CD14-positive monocyte (primary cell): ENCODE results near the gene CHST2. TPM values are rescaled to one million over a fixed set of nuclear protein-coding genes. Genes with fewer than 3 reads are reported as not detected.

ENCODE experiments used
- DNase-seq, 3 donors: peaks; one replicate each; pipeline ENCODE4 v3.0.0-alpha.2; 2011 to 2022
- H2AFZ ChIP-seq: 2 replicates; pipeline ENCODE4 v1.6.0; 2012; ENCODE audit warnings: mild to moderate bottlenecking, low read depth, low read length, inconsistent platforms; ENCODE audit not compliant: insufficient read depth, poor library complexity, severe bottlenecking
- H3K27ac ChIP-seq, 2 donors: 1 replicate in 1 of 2; 2 replicates in 1 of 2; pipeline ENCODE4 v1.5.1; 2012 to 2013; ENCODE audit warnings: low read length in 2 of 2, control low read depth in 1 of 2, inconsistent platforms in 1 of 2, low read depth in 1 of 2, mild to moderate bottlenecking in 1 of 2
- H3K27me3 ChIP-seq, 2 donors: one replicate each; pipeline versions ENCODE4 v1.6.0 to v1.6.1; 2011 to 2013; ENCODE audit warnings: low read length in 2 of 2; ENCODE audit not compliant: control insufficient read depth in 2 of 2, insufficient read depth in 2 of 2
- H3K36me3 ChIP-seq, 2 donors: replicated peaks in 1 of 2; 1 replicate in 1 of 2; 2 replicates in 1 of 2; pipeline versions ENCODE4 v1.5.1 to v1.6.1; 2012 to 2013; ENCODE audit warnings: low read length in 2 of 2, control low read depth in 1 of 2, inconsistent platforms in 1 of 2, mild to moderate bottlenecking in 1 of 2; ENCODE audit not compliant: insufficient read depth in 2 of 2, control insufficient read depth in 1 of 2
- H3K4me1 ChIP-seq, 2 donors: 1 replicate in 1 of 2; 2 replicates in 1 of 2; pipeline versions ENCODE4 v1.5.1 to v1.6.1; 2012 to 2013; ENCODE audit warnings: low read length in 2 of 2, control low read depth in 1 of 2, inconsistent platforms in 1 of 2, mild to moderate bottlenecking in 1 of 2, moderate library complexity in 1 of 2; ENCODE audit not compliant: insufficient read depth in 2 of 2, control insufficient read depth in 1 of 2
- H3K4me2 ChIP-seq: replicated peaks from 2 replicates; pipeline ENCODE3; 2012; ENCODE audit warnings: low read length, moderate library complexity, mild to moderate bottlenecking; ENCODE audit not compliant: poor library complexity, severe bottlenecking; ENCODE audit errors: extremely low read depth
- H3K4me3 ChIP-seq, 3 experiments: fragments of 200-600 bp in 1 of 3; sonication (generic) in 1 of 3; replicated peaks in 1 of 3; 1 replicate in 2 of 3; 2 replicates in 1 of 3; pipeline ENCODE4 v1.5.1; 2011 to 2013; ENCODE audit warnings: low read length in 3 of 3, mild to moderate bottlenecking in 3 of 3, control low read depth in 2 of 3, low read depth in 2 of 3, inconsistent platforms in 1 of 3, moderate library complexity in 1 of 3
- H3K79me2 ChIP-seq: 2 replicates; pipeline ENCODE4 v1.6.0; 2012; ENCODE audit warnings: mild to moderate bottlenecking, control low read depth, inconsistent platforms, low read length, moderate library complexity; ENCODE audit not compliant: insufficient read depth
- H3K9ac ChIP-seq: 2 replicates; pipeline ENCODE4 v1.6.0; 2017; ENCODE audit warnings: low read length, mild to moderate bottlenecking; ENCODE audit not compliant: insufficient read depth, poor library complexity, severe bottlenecking
- H3K9me3 ChIP-seq, 2 donors: replicated peaks in 1 of 2; 1 replicate in 1 of 2; 2 replicates in 1 of 2; pipeline versions ENCODE4 v1.5.1 to v1.6.1; 2012 to 2013; ENCODE audit warnings: low read length in 2 of 2, control low read depth in 1 of 2; ENCODE audit not compliant: control insufficient read depth in 1 of 2, insufficient read depth in 1 of 2
- H4K20me1 ChIP-seq: 2 replicates; pipeline ENCODE4 v1.6.0; 2012; ENCODE audit warnings: mild to moderate bottlenecking, low read length, control low read depth, moderate library complexity; ENCODE audit not compliant: insufficient read depth
- H3K27ac Mint-ChIP-seq, 7 donors: one replicate each; pipeline ENCODE4 v1.8.0; 2020; ENCODE audit warnings: mild to moderate bottlenecking in 7 of 7, mixed read lengths in 7 of 7, moderate library complexity in 6 of 7, inconsistent platforms in 2 of 7
- H3K27me3 Mint-ChIP-seq, 3 donors: one replicate each; pipeline ENCODE4 v1.8.0; 2021 to 2022; ENCODE audit warnings: low read depth in 3 of 3, mild to moderate bottlenecking in 3 of 3, mixed read lengths in 3 of 3, moderate library complexity in 3 of 3, inconsistent platforms in 1 of 3
- H3K36me3 Mint-ChIP-seq, 2 donors: one replicate each; pipeline ENCODE4 v1.8.0; 2020; ENCODE audit warnings: mixed read lengths in 2 of 2, inconsistent platforms in 1 of 2, mild to moderate bottlenecking in 1 of 2
- H3K4me1 Mint-ChIP-seq: one replicate; pipeline ENCODE4 v1.8.0; 2020; ENCODE audit warnings: mild to moderate bottlenecking, mixed read lengths
- H3K4me3 Mint-ChIP-seq, 2 donors: one replicate each; pipeline ENCODE4 v1.8.0; 2020; ENCODE audit warnings: mild to moderate bottlenecking in 2 of 2, mixed read lengths in 2 of 2, moderate library complexity in 1 of 2
- H3K9me3 Mint-ChIP-seq, 7 donors: one replicate each; pipeline ENCODE4 v1.8.0; 2020 to 2022; ENCODE audit warnings: mixed read lengths in 7 of 7, mild to moderate bottlenecking in 6 of 7, moderate library complexity in 6 of 7, inconsistent platforms in 2 of 7
- CTCF ChIP-seq: fragments of 200-600 bp; IDR thresholded peaks from one replicate; pipeline ENCODE4 v1.8.0; 2022; ENCODE audit warnings: antibody characterized with exemption, mild to moderate bottlenecking
- WGBS: methylation state at CpG from one replicate; pipeline ENCODE4 v1.1.5; 2013; ENCODE audit warnings: missing lambda C conversion rate; ENCODE audit not compliant: insufficient coverage; 5-methylcytosine and 5-hydroxymethylcytosine counted together
- intact Hi-C, 2 donors: fragments of 100-400 bp; cut with micrococcal nuclease; formaldehyde crosslinking; loops; one replicate each; pipeline versions ENCODE4 v1.15.0 to v1.15.1; 2023
- polyA plus RNA-seq, 3 donors: library from polyadenylated mRNA; depleted of rRNA in 1 of 3; unstranded in 2 of 3; stranded (reverse) in 1 of 3; fragments of 300-500 nt in 2 of 3; fragments of >200 nt in 1 of 3; fragmentation: Illumina TruSeq in 2 of 3; gene quantifications; 1 replicate in 2 of 3; 2 replicates in 1 of 3; pipeline ENCODE4 v1.2.3, GENCODE V29; 2012 to 2021

Gene CHST2
- polyA plus RNA-seq, 3 donors, result 6.1 to 18.0 (median 9.6) TPM

GRCh38 chr3:143081844-143082778 lies 37.5 kb upstream of the CHST2 start:
- intact Hi-C loops, result no loop called here
- H3K36me3 ChIP-seq, result no peaks in the 10 kb centered on the region
- peak overlapping the region in 4 of 7 donors; percentile 39 to 80 (median 55) for H3K27ac Mint-ChIP-seq
- no peaks in the 10 kb centered on the region for H3K9me3 ChIP-seq
- no peaks in the 10 kb centered on the region for H3K36me3 Mint-ChIP-seq
- 73% methylated on average over 10 of the region's 19 CpGs for WGBS
- no peaks in the 10 kb centered on the region for H3K27me3 ChIP-seq
- H3K4me3 ChIP-seq, result peak overlapping the region in 1 of 3 experiments; percentile 35
- no peak overlapping the region for H3K9ac ChIP-seq
- peaks cover 32 to 42% of the 10 kb centered on the region in 2 donors for H3K4me1 ChIP-seq
- H2AFZ ChIP-seq, result peak overlapping the region; percentile 32
- H3K79me2 ChIP-seq, result no peaks in the 10 kb centered on the region
- H3K27me3 Mint-ChIP-seq, result peaks cover 0 to 4% (median 4%) of the 10 kb centered on the region in 3 donors
- DNase-seq, result peak; percentile 36 to 49 (median 43)
- no peak for TF ChIP-seq CTCF
- H4K20me1 ChIP-seq, result no peaks in the 10 kb centered on the region
- H3K4me2 ChIP-seq, result peak overlapping the region; percentile 62
- H3K4me1 Mint-ChIP-seq, result peaks cover 35% of the 10 kb centered on the region
- H3K27ac ChIP-seq, result no peak overlapping the region
- H3K9me3 Mint-ChIP-seq, result peaks cover 0 to 6% (median 2%) of the 10 kb centered on the region in 7 donors
- H3K4me3 Mint-ChIP-seq, result peak overlapping the region; percentile 24 to 33

GRCh38 chr3:143083781-143084180 lies 35.8 kb upstream of the CHST2 start:
- Histone ChIP-seq H3K9ac (no peak overlapping the region), H3K9me3 (no peaks in the 10 kb centered on the region), H3K36me3 (no peaks in the 10 kb centered on the region), H3K4me2 (no peak overlapping the region), H3K27me3 (no peaks in the 10 kb centered on the region), H3K79me2 (no peaks in the 10 kb centered on the region), H3K4me3 (no peak overlapping the region), H3K27ac (no peak overlapping the region), H4K20me1 (no peaks in the 10 kb centered on the region), H2AFZ (no peak overlapping the region), H3K4me1 (peaks cover 32 to 42% of the 10 kb centered on the region in 2 donors)
- H3K4me3 Mint-ChIP-seq, result no peak overlapping the region
- DNase-seq, result no peak
- no peak for TF ChIP-seq CTCF
- H3K4me1 Mint-ChIP-seq, result peaks cover 35% of the 10 kb centered on the region
- WGBS, result 0% methylated on average over 1 of the region's 3 CpGs
- H3K27ac Mint-ChIP-seq, result peak overlapping the region in 3 of 7 donors; percentile 46 to 66 (median 55)
- peaks cover 0 to 6% (median 2%) of the 10 kb centered on the region in 7 donors for H3K9me3 Mint-ChIP-seq
- intact Hi-C loops, result no loop called here
- no peaks in the 10 kb centered on the region for H3K36me3 Mint-ChIP-seq
- peaks cover 1 to 4% (median 2%) of the 10 kb centered on the region in 3 donors for H3K27me3 Mint-ChIP-seq
